ENCODE results near the gene BAIAP2L1. TPM values are rescaled to one million over a fixed set of nuclear protein-coding genes. Genes with fewer than 3 reads are reported as not detected.

The BAIAP2L1 gene
- total and polyA plus RNA-seq, 2 of the 8 experiments (the other 6 are each of a cell fraction or from before 2014, with no cell fraction given) = 19.2 to 42.9 TPM

GRCh38 chr7:98305951-98306535 lies 94.8 kb downstream of the BAIAP2L1 start (continued):
- TF ChIP-seq RBBP5 (IDR thresholded peaks at IDR 0.05; ENCODE audit: borderline replicate concordance, low read depth, low read length) = no peak
